ENCODE data around the gene ABCG1.

ABCG1 gene

GRCh38 chr21:42303443-42303842 is 84.5 kb downstream of the ABCG1 start:
- TF ChIP-seq EZH2phosphoT487 (IDR thresholded peaks at IDR 0.05; ENCODE audit: low read length) (no peak), CTCF (IDR thresholded peaks at IDR 0.05; ENCODE audit: low read length) (no peak), EZH2 (optimal IDR thresholded peaks at IDR 0.05; ENCODE audit: low read depth, low read length) (no peak)
- Histone ChIP-seq H3K9me3 (replicated peaks; ENCODE audit: insufficient read depth, low read length) (no peaks in the 10 kb centered on the region), H2AFZ (ENCODE audit: low read length) (no peak overlapping the region), H3K9me2 (replicated peaks; ENCODE audit: insufficient read depth, low read length) (no peaks in the 10 kb centered on the region), H4K20me1 (ENCODE audit: insufficient read depth, low read length) (no peaks in the 10 kb centered on the region), H3K4me1 (ENCODE audit: low read length) (no peaks in the 10 kb centered on the region), H3K4me3 (ENCODE audit: low read length) (no peak overlapping the region), H3K27me3 (replicated peaks; ENCODE audit: insufficient read depth, low read length) (peaks cover 99% of the 10 kb centered on the region), H3K9ac (ENCODE audit: low read length) (no peak overlapping the region), H3K27ac (ENCODE audit: low read length) (no peak overlapping the region), H3K4me2 (ENCODE audit: low read depth, low read length) (no peak overlapping the region), H3F3A (ENCODE audit: insufficient read depth, low read length) (no peaks in the 10 kb centered on the region; the same call in 1 of the 2 replicates), H3K36me3 (replicated peaks; ENCODE audit: insufficient read depth, low read length) (no peaks in the 10 kb centered on the region), H3K79me2 (ENCODE audit: low read length) (no peaks in the 10 kb centered on the region)
- DNase-seq = no peak

GRCh38 chr21:42304556-42305454 is 85.9 kb downstream of the ABCG1 start:
- Histone ChIP-seq H3F3A (ENCODE audit: insufficient read depth, low read length) (no peaks in the 10 kb centered on the region; the same call in 1 of the 2 replicates), H3K4me1 (ENCODE audit: low read length) (no peaks in the 10 kb centered on the region; the same call in 1 of the 2 replicates), H3K27ac (ENCODE audit: low read length) (no peak overlapping the region), H3K4me3 (ENCODE audit: low read length) (no peak overlapping the region), H3K9ac (ENCODE audit: low read length) (no peak overlapping the region), H4K20me1 (ENCODE audit: insufficient read depth, low read length) (no peaks in the 10 kb centered on the region), H3K9me2 (replicated peaks; ENCODE audit: insufficient read depth, low read length) (no peaks in the 10 kb centered on the region), H3K9me3 (replicated peaks; ENCODE audit: insufficient read depth, low read length) (no peaks in the 10 kb centered on the region), H3K4me2 (ENCODE audit: low read depth, low read length) (no peak overlapping the region), H3K27me3 (replicated peaks; ENCODE audit: insufficient read depth, low read length) (peaks cover 98% of the 10 kb centered on the region), H3K79me2 (ENCODE audit: low read length) (no peaks in the 10 kb centered on the region), H2AFZ (ENCODE audit: low read length) (no peak overlapping the region), H3K36me3 (replicated peaks; ENCODE audit: insufficient read depth, low read length) (no peaks in the 10 kb centered on the region)
- no peak for DNase-seq
- TF ChIP-seq EZH2phosphoT487 (IDR thresholded peaks at IDR 0.05; ENCODE audit: low read length) (no peak), EZH2 (optimal IDR thresholded peaks at IDR 0.05; ENCODE audit: low read depth, low read length) (no peak), CTCF (IDR thresholded peaks at IDR 0.05; ENCODE audit: low read length) (no peak)

GRCh38 chr21:42305707-42306147 is 86.8 kb downstream of the ABCG1 start:
- H2AFZ ChIP-seq (ENCODE audit: low read length) = no peak overlapping the region
- H3K4me1 ChIP-seq (ENCODE audit: low read length) = no peaks in the 10 kb centered on the region; the same call in 1 of the 2 replicates

More at GRCh38 chr21:42305707-42306147, 86.8 kb downstream of the ABCG1 start:
- Histone ChIP-seq H3F3A (ENCODE audit: insufficient read depth, low read length) (no peaks in the 10 kb centered on the region), H3K36me3 (replicated peaks; ENCODE audit: insufficient read depth, low read length) (no peaks in the 10 kb centered on the region), H3K9me2 (replicated peaks; ENCODE audit: insufficient read depth, low read length) (no peaks in the 10 kb centered on the region), H3K27me3 (replicated peaks; ENCODE audit: insufficient read depth, low read length) (peaks cover 98% of the 10 kb centered on the region), H4K20me1 (ENCODE audit: insufficient read depth, low read length) (no peaks in the 10 kb centered on the region), H3K9me3 (replicated peaks; ENCODE audit: insufficient read depth, low read length) (no peaks in the 10 kb centered on the region), H3K4me2 (ENCODE audit: low read depth, low read length) (no peak overlapping the region), H3K27ac (ENCODE audit: low read length) (no peak overlapping the region), H3K79me2 (ENCODE audit: low read length) (no peaks in the 10 kb centered on the region), H3K9ac (ENCODE audit: low read length) (no peak overlapping the region), H3K4me3 (ENCODE audit: low read length) (no peak overlapping the region)
- DNase-seq = no peak
- TF ChIP-seq EZH2 (optimal IDR thresholded peaks at IDR 0.05; ENCODE audit: low read depth, low read length) = no peak
- no peak for TF ChIP-seq EZH2phosphoT487 (IDR thresholded peaks at IDR 0.05; ENCODE audit: low read length)
- no peak for TF ChIP-seq CTCF (IDR thresholded peaks at IDR 0.05; ENCODE audit: low read length)
